Uterus (tissue), 4 donors: ENCODE measurements around the gene TST. TPM values are rescaled to one million over a fixed set of nuclear protein-coding genes. Genes with fewer than 3 reads are reported as not detected.

Experiments
- DNase-seq, 2 donors: peaks; one replicate each; pipeline ENCODE4 v3.0.0-alpha.2; 2019 to 2020
- H3K27ac ChIP-seq, 2 donors: fragments of 200-600 bp; sonication (generic); 1 replicate in 1 of 2; 2 replicates in 1 of 2; pipeline ENCODE4 v1.5.1; 2016 to 2018
- H3K27me3 ChIP-seq, 2 donors: fragments of 200-600 bp; sonication (generic); one replicate each; pipeline ENCODE4 v1.5.1; 2018 to 2019; ENCODE audit warnings: control low read depth in 1 of 2
- H3K36me3 ChIP-seq, 2 donors: fragments of 200-600 bp; sonication (generic); one replicate each; pipeline ENCODE4 v1.5.1; 2019; ENCODE audit warnings: control low read depth in 1 of 2
- H3K4me1 ChIP-seq, 2 donors: fragments of 200-600 bp; sonication (generic); one replicate each; pipeline ENCODE4 v1.5.1; 2018 to 2019; ENCODE audit warnings: control low read depth in 1 of 2
- H3K4me3 ChIP-seq, 2 donors: fragments of 200-600 bp; sonication (generic); 1 replicate in 1 of 2; 2 replicates in 1 of 2; pipeline ENCODE4 v1.5.1; 2018 to 2019; ENCODE audit warnings: mild to moderate bottlenecking in 1 of 2
- H3K9me3 ChIP-seq, 2 donors: fragments of 200-600 bp; sonication (generic); one replicate each; pipeline ENCODE4 v1.5.1; 2019; ENCODE audit warnings: control low read depth in 1 of 2
- CTCF ChIP-seq, 4 experiments: fragments of 200-600 bp in 2 of 4; fragments of 450-650 bp in 2 of 4; sonication (generic) in 2 of 4; IDR thresholded peaks; one replicate each; pipeline ENCODE4 v1.5.1; 2016 to 2019; ENCODE audit warnings: antibody characterized with exemption in 4 of 4, mild to moderate bottlenecking in 2 of 4, moderate library complexity in 1 of 4
- POLR2A ChIP-seq, 2 donors: fragments of 450-650 bp; IDR thresholded peaks; one replicate each; pipeline ENCODE4 v1.6.1; 2016; ENCODE audit warnings: antibody characterized with exemption in 2 of 2, mild to moderate bottlenecking in 1 of 2, moderate library complexity in 1 of 2
- intact Hi-C: fragments of 100-400 bp; cut with DNase I; formaldehyde crosslinking; loops from one replicate; pipeline ENCODE4 v1.15.1; 2023; ENCODE audit warnings: low total_unique reads
- total RNA-seq, 4 donors: library from RNA; depleted of rRNA in 3 of 4; stranded (reverse); fragments of >200 nt in 3 of 4; gene quantifications; one replicate each; pipeline versions ENCODE4 v1.1.0 to v1.2.4, GENCODE V29; 2014 to 2023
- donor health status: DM: yes; HTN: yes; CAD: no.

TST gene
- total RNA-seq, 4 donors from 2014 or later = 19.6 to 36.8 (median 25.1) TPM

GRCh38 chr22:37021710-37022482, 2.6 kb upstream of the TST start:
- H3K36me3 ChIP-seq = no peaks in the 10 kb centered on the region
- DNase-seq = no peak
- no peaks in the 10 kb centered on the region for H3K9me3 ChIP-seq
- TF ChIP-seq CTCF (IDR thresholded peaks at IDR 0.05) (peak; percentile 35 to 65 (median 42)), POLR2A (IDR thresholded peaks at IDR 0.05) (no peak)
- intact Hi-C loops = no loop called here
- H3K4me3 ChIP-seq = no peak overlapping the region
- no peak overlapping the region for H3K27ac ChIP-seq
- no peaks in the 10 kb centered on the region for H3K27me3 ChIP-seq
- H3K4me1 ChIP-seq = peaks cover 3 to 12% of the 10 kb centered on the region in 2 donors

- H3K4me3 ChIP-seq = no peak overlapping the region
- intact Hi-C loops = no loop called here
- H3K4me1 ChIP-seq = peaks cover 3 to 13% of the 10 kb centered on the region in 2 donors
- no peak for TF ChIP-seq POLR2A (IDR thresholded peaks at IDR 0.05)
- TF ChIP-seq CTCF (IDR thresholded peaks at IDR 0.05) = no peak
- H3K36me3 ChIP-seq = no peaks in the 10 kb centered on the region
- no peaks in the 10 kb centered on the region for H3K27me3 ChIP-seq
- no peaks in the 10 kb centered on the region for H3K9me3 ChIP-seq
- H3K27ac ChIP-seq = peak overlapping the region in 1 of 2 donors; percentile 90
- DNase-seq = no peak
These were observed 1.8 kb upstream of the TST start for GRCh38 chr22:37021041-37021440.

GRCh38 chr22:37020192-37020479, 889 bp upstream of the TST start:
- DNase-seq = peak in 1 of 2 donors; percentile 27
- Histone ChIP-seq H3K27me3 (no peaks in the 10 kb centered on the region), H3K4me3 (peak overlapping the region; percentile 85 to 97), H3K27ac (peak overlapping the region; percentile 90), H3K4me1 (peaks cover 3 to 13% of the 10 kb centered on the region in 2 donors), H3K36me3 (no peaks in the 10 kb centered on the region), H3K9me3 (no peaks in the 10 kb centered on the region)
- intact Hi-C loops = no loop called here
- no peak for TF ChIP-seq CTCF (IDR thresholded peaks at IDR 0.05)

GRCh38 chr22:37018815-37019308, 385 bp downstream of the TST start:
- H3K9me3 ChIP-seq = no peaks in the 10 kb centered on the region
- H3K4me1 ChIP-seq = peaks cover 3 to 13% of the 10 kb centered on the region in 2 donors
- DNase-seq = peak; percentile 78 to 79
- H3K36me3 ChIP-seq = no peaks in the 10 kb centered on the region
- peak overlapping the region; percentile 90 for H3K27ac ChIP-seq
- H3K4me3 ChIP-seq = peak overlapping the region; percentile 85 to 97
- H3K27me3 ChIP-seq = no peaks in the 10 kb centered on the region
- TF ChIP-seq CTCF (IDR thresholded peaks at IDR 0.05) = no peak
- TF ChIP-seq POLR2A (IDR thresholded peaks at IDR 0.05) = no peak
- intact Hi-C loops = no loop called here

- intact Hi-C loops = no loop called here
- H3K9me3 ChIP-seq = no peaks in the 10 kb centered on the region
- no peak for DNase-seq
- peak overlapping the region; percentile 85 to 97 for H3K4me3 ChIP-seq
- H3K4me1 ChIP-seq = peaks cover 3 to 13% of the 10 kb centered on the region in 2 donors
- TF ChIP-seq POLR2A (IDR thresholded peaks at IDR 0.05) (no peak), CTCF (IDR thresholded peaks at IDR 0.05) (no peak)
- peak overlapping the region; percentile 90 for H3K27ac ChIP-seq
- H3K36me3 ChIP-seq = no peaks in the 10 kb centered on the region
- H3K27me3 ChIP-seq = no peaks in the 10 kb centered on the region
These were observed 997 bp downstream of the TST start for GRCh38 chr22:37018086-37018814.
